ENCODE results near the gene ALG12.
A peak's percentile ranks its signal among the peaks of the same experiment; 100 is the strongest.
"Not testable (repeated sequence)": the region's sequence is repeated elsewhere in the genome, so short reads cannot be mapped to it uniquely, and the experiment has no call there.

The ALG12 gene

DNA sequence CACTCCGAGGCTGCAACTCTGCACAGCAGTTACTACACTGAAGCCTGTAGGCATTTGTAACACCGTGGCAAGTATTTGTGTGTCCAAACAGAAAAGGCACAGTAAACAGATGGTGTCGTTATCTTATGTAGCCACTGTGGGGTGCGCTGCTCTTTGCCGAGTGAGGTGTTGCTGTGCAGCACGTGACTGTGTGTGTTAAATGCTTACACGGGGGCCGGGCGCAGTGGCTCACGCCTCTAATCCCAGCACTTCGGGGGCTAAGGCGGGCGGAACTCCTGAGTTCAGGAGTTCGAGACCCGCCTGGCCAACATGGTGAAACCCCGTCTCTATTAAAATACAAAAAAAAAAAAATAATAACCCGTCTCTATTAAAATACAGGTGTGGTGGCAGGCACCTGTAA is 53.1 kb downstream of the ALG12 start:
- no peak for DNase-seq

- DNase-seq, result no peak
These were observed 54.3 kb downstream of the ALG12 start for GRCh38 chr22:49863931-49864330.

DNA sequence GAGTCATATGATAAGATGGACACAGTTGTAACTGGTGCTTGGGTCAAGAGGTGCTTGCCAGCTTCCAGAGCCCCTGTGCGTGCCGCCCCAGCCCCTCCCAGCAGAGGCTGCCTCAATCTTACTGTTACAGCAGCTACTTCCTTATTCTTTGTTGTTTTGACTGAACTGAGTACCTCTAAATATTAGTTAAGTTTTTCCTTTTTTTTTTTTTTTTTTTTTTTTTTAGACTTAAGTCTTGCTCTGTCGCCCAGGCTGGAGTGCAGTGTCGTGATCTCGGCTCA is 55.8 kb downstream of the ALG12 start:
- no peak for DNase-seq

GRCh38 chr22:49861642-49862495 is 56.4 kb downstream of the ALG12 start:
- no peak for DNase-seq

DNA sequence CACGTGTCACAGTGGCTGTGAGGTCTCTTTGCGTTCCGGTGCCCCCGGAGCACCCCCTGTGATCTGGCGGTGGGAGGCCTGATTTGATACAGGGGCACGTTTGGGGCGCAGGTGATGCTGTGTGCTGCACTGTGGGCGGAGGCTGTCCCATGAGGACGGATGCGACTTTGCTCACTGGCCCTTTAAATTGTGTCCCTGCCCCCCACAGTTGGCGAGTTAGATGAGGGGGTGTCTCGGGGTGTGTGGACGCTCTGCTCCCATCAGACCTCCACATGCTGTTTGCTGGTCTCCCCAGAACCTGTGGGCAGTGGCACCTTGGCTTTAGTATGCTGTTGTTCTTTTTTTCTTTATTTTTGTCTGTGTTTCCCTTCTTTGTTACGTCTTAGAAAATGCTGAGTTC is 59.4 kb downstream of the ALG12 start:
- no peak for DNase-seq

GRCh38 chr22:49856766-49857618 is 61.2 kb downstream of the ALG12 start:
- DNase-seq, result no peak

- DNase-seq, result no peak
These were observed 61.9 kb downstream of the ALG12 start for GRCh38 chr22:49856343-49856742.

- no peak for DNase-seq
These were observed 62.9 kb downstream of the ALG12 start for GRCh38 chr22:49855251-49855911.

DNA sequence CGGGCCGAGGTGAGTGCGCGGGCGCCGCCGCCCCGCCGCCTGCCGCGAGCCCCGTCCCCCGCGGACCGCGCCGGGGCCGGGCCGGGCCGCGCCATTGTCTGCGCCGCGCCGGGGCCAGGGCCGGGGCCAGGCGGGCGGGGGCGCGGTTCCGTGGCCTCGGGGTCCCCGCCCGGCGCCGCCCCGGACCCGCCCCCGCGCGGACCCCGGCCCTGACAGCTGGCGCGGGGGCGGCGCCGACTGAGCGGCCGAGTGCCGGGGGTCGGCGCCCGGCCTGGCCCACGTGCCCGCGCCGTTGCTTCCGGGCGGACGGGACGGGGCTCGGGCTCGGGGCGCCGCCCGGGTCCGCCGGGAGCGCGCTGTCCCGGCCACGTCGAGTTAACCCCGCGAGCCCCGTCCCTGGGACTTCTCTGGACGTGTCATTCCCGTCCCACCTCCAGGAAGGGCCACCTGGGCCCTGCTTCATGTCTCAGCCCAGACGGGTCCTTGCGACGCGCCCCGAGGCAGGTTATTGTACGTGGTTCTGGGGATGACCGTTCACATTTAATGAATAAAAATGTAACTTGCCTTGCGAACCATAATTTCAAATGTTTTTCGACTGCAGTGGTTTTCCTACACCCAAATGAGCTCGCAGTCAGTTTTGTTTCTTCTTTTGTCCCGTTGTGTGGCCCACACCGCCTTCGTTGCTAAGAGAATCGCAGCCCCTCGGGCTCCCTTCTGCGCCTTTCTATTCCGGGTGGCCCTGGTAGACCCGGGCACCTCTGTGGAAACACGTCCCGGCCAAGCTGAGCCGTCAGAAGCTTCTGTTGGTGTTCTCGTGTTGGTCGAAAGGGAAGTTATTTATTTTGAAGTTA is 64.0 kb downstream of the ALG12 start:
- DNase-seq, result no peak

GRCh38 chr22:49852898-49853894 is 65.0 kb downstream of the ALG12 start, which contains the start of gene ZBED4:
ZBED4 (plus strand) TSS chr22:49853844; CDS start chr22:49883663, 29,819 bp downstream.
- DNase-seq, result peak; percentile 95

- not testable (repeated sequence) for DNase-seq
These were observed 65.7 kb downstream of the ALG12 start for GRCh38 chr22:49852568-49852897.

DNA sequence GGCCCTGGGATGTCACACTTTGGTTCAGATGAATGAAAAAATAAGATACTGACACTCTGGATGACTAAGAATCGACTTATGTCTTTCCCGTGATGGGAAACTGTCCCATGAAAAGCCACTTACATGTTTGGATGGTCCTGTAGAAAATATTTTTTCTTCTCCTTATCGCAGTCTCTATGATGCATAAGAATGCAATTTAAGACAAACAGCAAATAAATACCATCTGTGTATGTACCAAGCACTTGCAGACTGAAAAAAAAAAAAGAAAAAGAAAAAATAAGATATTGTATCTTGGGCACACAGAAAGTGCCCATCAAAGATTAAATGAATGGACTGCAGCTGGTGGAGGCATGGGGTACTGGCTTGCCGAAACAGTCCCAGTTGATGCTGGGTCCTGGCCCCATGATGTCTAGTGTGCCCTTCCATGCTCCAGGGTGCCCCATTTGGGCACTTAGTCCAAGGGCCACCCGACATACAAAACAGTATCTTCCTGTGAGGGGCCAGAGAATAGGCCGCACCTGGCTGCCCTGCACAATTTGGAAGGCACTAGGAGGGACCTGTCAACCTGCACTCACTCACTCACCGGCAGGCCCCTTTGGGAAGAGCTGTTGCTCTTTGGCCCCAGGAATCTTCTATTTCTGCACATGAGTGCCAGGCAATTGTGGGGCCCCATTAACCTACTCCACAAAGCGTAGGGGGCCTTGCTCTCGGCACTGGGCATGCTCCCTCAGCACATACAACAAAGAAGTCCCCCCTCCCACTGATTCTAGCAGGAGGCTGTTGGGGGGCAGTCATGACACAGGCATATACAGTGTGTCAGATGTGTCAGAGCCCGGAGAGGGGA is 67.1 kb downstream of the ALG12 start:
- no peak for DNase-seq
